Fibroblast of peridontal ligament (primary cell): ENCODE measurements around the gene FAM184A.

Experiments
- DNase-seq: peaks from one replicate; pipeline ENCODE4 v3.0.0-alpha.2; 2010; ENCODE audit errors: extremely low read depth

The FAM184A gene

GRCh38 chr6:118967239-118967638 lies 111.2 kb downstream of the FAM184A start:
- DNase-seq, result no peak

GRCh38 chr6:118965843-118966370 lies 112.6 kb downstream of the FAM184A start:
- no peak for DNase-seq

- DNase-seq, result no peak
These were observed 113.1 kb downstream of the FAM184A start for GRCh38 chr6:118965371-118965770.

- peak; percentile 36 for DNase-seq
These were observed 115.5 kb downstream of the FAM184A start for GRCh38 chr6:118963003-118963402.

- no peak for DNase-seq
These were observed 118.6 kb downstream of the FAM184A start for GRCh38 chr6:118959903-118960302.

GRCh38 chr6:118953391-118953790 lies 125.1 kb downstream of the FAM184A start:
- DNase-seq, result no peak

- DNase-seq, result no peak
These were observed 125.8 kb downstream of the FAM184A start for GRCh38 chr6:118952683-118953082.

GRCh38 chr6:118945217-118945616 lies 133.2 kb downstream of the FAM184A start:
- DNase-seq, result no peak

- DNase-seq, result no peak
These were observed 137.7 kb downstream of the FAM184A start for GRCh38 chr6:118940770-118941169.

- no peak for DNase-seq
These were observed 138.8 kb downstream of the FAM184A start for GRCh38 chr6:118939683-118940082.

GRCh38 chr6:118935978-118936703 lies 142.3 kb downstream of the FAM184A start:
- no peak for DNase-seq

- DNase-seq, result no peak
These were observed 143.2 kb downstream of the FAM184A start for GRCh38 chr6:118935331-118935668.

- peak; percentile 71 for DNase-seq
These were observed 143.8 kb downstream of the FAM184A start, which contains the start of gene MCM9 for GRCh38 chr6:118934461-118935330. MCM9 (minus strand) TSS chr6:118935159; CDS start chr6:118931723, 3,436 bp downstream.

GRCh38 chr6:118933855-118934460 lies 144.5 kb downstream of the FAM184A start:
- DNase-seq, result no peak

GRCh38 chr6:118932421-118932820 lies 146.0 kb downstream of the FAM184A start:
- peak; percentile 16 for DNase-seq

- no peak for DNase-seq
These were observed 147.0 kb downstream of the FAM184A start for GRCh38 chr6:118931436-118931835.

GRCh38 chr6:118930680-118931079 lies 147.8 kb downstream of the FAM184A start:
- no peak for DNase-seq

- no peak for DNase-seq
These were observed 155.4 kb downstream of the FAM184A start for GRCh38 chr6:118923035-118923434.

GRCh38 chr6:118921084-118921483 lies 157.4 kb downstream of the FAM184A start:
- DNase-seq, result no peak

GRCh38 chr6:118918329-118918725 lies 160.1 kb downstream of the FAM184A start:
- peak; percentile 68 for DNase-seq

- no peak for DNase-seq
These were observed 160.7 kb downstream of the FAM184A start for GRCh38 chr6:118917546-118918328.
